ENCODE measurements around the gene GABBR2.

GRCh38 chr9:98262056-98262455 is 446.7 kb downstream of the GABBR2 start:
- TF ChIP-seq CTCF (conservative IDR thresholded peaks at IDR 0.05 in 1 of 2, IDR thresholded peaks at IDR 0.05 in 1 of 2; ENCODE audit: extremely low read depth in 1 of 2, insufficient read depth in 1 of 2, low read depth in 1 of 2, low read length in 2 of 2), result no peak
- no peak for TF ChIP-seq EZH2 (IDR thresholded peaks at IDR 0.05; ENCODE audit: borderline replicate concordance, low read length)

All from mammary epithelial cell (primary cell).